ENCODE measurements around the gene ABCB8. TPM values are rescaled to one million over a fixed set of nuclear protein-coding genes. Genes with fewer than 3 reads are reported as not detected.

The ABCB8 gene
- total RNA-seq, 2 donors from 2014 or later, result 35.9 to 37.2 TPM

DNA sequence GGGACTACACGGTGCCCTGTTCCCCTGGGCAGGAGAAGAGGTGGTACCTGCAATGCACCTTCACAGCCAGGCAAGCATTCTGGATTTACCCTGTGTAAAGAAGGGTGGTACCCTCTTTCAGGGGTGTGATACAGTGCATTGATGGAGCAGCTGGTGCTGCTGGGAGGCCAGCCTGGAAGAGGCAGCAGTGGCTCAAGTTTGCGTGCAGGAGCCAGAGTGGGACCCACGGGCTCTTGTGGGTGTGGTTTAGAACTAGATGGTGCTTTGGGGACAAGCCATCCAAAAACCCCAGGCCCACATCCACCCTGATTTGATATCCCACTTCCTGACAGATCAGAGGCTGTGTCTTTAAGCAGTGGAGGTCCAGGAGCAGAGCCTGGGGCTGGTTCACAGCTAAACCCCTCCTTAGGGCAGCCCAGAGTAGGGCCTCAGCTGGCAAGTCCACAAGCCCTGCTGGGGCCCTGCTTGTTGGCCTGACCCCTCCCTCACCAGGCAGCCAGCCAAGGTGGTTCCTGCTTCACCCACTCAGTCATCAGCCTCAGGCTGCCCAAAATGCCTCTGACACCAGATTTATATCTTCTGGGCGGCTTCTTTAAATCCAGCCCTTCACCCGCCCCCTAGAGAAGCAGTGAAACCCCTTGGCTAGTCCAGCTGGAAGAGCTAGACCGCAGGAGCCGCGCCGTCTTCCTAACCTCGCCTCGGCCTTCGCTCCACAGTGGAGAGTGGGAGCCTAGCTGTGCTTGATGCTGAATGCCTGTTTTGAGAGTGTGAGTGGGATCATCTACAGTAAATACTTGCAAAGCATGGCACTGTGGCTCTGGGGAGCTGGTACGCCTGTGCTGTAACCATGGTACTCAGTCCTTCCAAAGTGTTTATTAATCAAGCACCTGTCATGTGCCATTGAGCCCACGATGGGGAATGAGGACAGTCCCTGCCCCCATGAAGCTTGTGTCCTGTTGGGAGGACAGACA lies 18.6 kb downstream of the ABCB8 start:
- H3K9ac ChIP-seq (ENCODE audit: extremely low read depth, low read length, poor library complexity, severe bottlenecking), result no peak overlapping the region

DNA sequence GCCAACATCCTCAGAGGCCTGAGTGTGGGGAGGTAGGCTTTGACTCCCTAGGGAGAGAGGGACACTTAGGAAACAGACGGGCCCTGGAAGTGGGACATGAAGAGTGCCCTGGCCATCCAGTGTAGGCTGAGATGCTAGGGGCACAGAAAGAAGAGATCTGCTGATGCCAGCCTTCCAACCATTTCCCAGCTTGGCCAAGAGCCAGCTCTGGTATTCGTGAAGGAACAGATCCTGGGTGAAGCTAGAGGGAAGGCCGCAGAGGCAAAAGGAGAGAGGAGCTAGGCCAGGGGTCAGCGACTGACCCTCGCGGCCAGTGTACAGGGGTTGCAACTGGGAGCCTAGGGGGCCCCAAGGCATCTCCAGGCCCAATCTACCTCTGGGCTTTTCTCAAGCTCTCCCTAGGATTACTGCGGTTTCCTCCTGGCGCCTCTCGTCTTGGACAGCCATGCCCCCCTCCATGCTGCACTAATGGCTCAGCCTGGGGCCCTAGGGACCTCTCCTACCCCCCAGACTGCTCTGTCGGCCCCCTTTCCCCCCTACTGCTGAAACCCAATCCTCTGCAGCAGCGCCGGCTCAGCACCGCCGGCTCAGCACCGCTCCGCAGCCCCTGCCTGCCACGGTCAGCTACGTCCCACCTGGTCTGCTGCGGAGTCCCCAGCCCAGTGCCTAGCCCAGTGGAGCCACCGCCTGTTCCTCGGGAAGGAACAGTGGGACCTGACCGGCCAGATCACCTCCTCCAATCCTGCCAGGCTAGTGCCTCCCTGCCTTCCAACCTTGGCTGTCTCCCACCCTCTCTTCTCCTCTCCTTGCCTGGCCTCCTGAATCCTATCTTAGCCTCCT lies 19.9 kb downstream of the ABCB8 start, which contains the start of gene ASIC3:
ASIC3 (plus strand) TSS at position 556 of the 840 bp plus-strand sequence. CDS start 355 bp downstream, outside the sequence.
- H3K4me3 Mint-ChIP-seq, result no peak within 1 kb of the TSS
- H3K9me3 Mint-ChIP-seq, result no peaks in the 10 kb centered on the region
- H3K36me3 ChIP-seq (ENCODE audit: control insufficient read depth, insufficient read depth, low read length), result no peaks in the 10 kb centered on the region
- H3K9ac ChIP-seq (ENCODE audit: extremely low read depth, low read length, poor library complexity, severe bottlenecking), result no peak within 1 kb of the TSS
- H3K4me3 ChIP-seq (ENCODE audit: low read length), result no peak within 1 kb of the TSS
- no peak within 1 kb of the TSS for H3K27ac ChIP-seq (ENCODE audit: low read depth, low read length)
- H3K9me3 ChIP-seq (ENCODE audit: control insufficient read depth, low read length), result no peaks in the 10 kb centered on the region
- WGBS, 2 experiments (ENCODE audit: insufficient coverage in 1 of 2, insufficient read length in 1 of 2), result 87 to 91% methylated on average over 13 to 22 of the region's 22 CpGs
- peaks cover 3% of the 10 kb centered on the region for H3K36me3 Mint-ChIP-seq (ENCODE audit: low read depth)
- H3K4me1 ChIP-seq (ENCODE audit: control insufficient read depth, insufficient read depth, low read length), result no peaks in the 10 kb centered on the region
- TF ChIP-seq, protein P1, sequence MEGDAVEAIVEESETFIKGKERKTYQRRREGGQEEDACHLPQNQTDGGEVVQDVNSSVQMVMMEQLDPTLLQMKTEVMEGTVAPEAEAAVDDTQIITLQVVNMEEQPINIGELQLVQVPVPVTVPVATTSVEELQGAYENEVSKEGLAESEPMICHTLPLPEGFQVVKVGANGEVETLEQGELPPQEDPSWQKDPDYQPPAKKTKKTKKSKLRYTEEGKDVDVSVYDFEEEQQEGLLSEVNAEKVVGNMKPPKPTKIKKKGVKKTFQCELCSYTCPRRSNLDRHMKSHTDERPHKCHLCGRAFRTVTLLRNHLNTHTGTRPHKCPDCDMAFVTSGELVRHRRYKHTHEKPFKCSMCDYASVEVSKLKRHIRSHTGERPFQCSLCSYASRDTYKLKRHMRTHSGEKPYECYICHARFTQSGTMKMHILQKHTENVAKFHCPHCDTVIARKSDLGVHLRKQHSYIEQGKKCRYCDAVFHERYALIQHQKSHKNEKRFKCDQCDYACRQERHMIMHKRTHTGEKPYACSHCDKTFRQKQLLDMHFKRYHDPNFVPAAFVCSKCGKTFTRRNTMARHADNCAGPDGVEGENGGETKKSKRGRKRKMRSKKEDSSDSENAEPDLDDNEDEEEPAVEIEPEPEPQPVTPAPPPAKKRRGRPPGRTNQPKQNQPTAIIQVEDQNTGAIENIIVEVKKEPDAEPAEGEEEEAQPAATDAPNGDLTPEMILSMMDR (conservative IDR thresholded peaks at IDR 0.05), result no peak
- no peak within 1 kb of the TSS for H3K27ac Mint-ChIP-seq
- no peaks in the 10 kb centered on the region for H3K4me1 Mint-ChIP-seq
- H3K27me3 ChIP-seq (ENCODE audit: control insufficient read depth, insufficient read depth, low read length, poor library complexity, severe bottlenecking), result peaks cover 20% of the 10 kb centered on the region
- no peak for DNase-seq
- H3K27me3 Mint-ChIP-seq (ENCODE audit: insufficient read depth), result peaks cover 39% of the 10 kb centered on the region

More for the DNA sequence above, 18.6 kb downstream of the ABCB8 start:
- Histone ChIP-seq H3K27me3 (ENCODE audit: control insufficient read depth, insufficient read depth, low read length, poor library complexity, severe bottlenecking) (peaks cover 20% of the 10 kb centered on the region), H3K36me3 (ENCODE audit: control insufficient read depth, insufficient read depth, low read length) (no peaks in the 10 kb centered on the region), H3K9me3 (ENCODE audit: control insufficient read depth, low read length) (no peaks in the 10 kb centered on the region), H3K4me1 (ENCODE audit: control insufficient read depth, insufficient read depth, low read length) (no peaks in the 10 kb centered on the region), H3K27ac (ENCODE audit: low read depth, low read length) (no peak overlapping the region), H3K4me3 (ENCODE audit: low read length) (no peak overlapping the region)
- WGBS, 2 experiments (ENCODE audit: insufficient coverage in 1 of 2, insufficient read length in 1 of 2), result 89 to 94% methylated on average over 6 to 14 of the region's 14 CpGs
- no peak for DNase-seq
- H3K4me3 Mint-ChIP-seq, result no peak overlapping the region
- no peaks in the 10 kb centered on the region for H3K9me3 Mint-ChIP-seq
- no peaks in the 10 kb centered on the region for H3K4me1 Mint-ChIP-seq
- no peak overlapping the region for H3K27ac Mint-ChIP-seq
- TF ChIP-seq, protein P1 (conservative IDR thresholded peaks at IDR 0.05), result no peak
- H3K27me3 Mint-ChIP-seq (ENCODE audit: insufficient read depth), result peaks cover 31% of the 10 kb centered on the region
- H3K36me3 Mint-ChIP-seq (ENCODE audit: low read depth), result peaks cover 6% of the 10 kb centered on the region

DNA sequence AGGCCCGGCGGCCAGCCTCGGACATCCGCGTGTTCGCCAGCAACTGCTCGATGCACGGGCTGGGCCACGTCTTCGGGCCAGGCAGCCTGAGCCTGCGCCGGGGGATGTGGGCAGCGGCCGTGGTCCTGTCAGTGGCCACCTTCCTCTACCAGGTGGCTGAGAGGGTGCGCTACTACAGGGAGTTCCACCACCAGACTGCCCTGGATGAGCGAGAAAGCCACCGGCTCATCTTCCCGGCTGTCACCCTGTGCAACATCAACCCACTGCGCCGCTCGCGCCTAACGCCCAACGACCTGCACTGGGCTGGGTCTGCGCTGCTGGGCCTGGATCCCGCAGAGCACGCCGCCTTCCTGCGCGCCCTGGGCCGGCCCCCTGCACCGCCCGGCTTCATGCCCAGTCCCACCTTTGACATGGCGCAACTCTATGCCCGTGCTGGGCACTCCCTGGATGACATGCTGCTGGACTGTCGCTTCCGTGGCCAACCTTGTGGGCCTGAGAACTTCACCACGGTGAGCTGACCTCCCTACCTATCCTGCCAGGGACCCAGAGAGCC lies 20.7 kb downstream of the ABCB8 start:
- Histone ChIP-seq H3K9me3 (ENCODE audit: control insufficient read depth, low read length) (no peaks in the 10 kb centered on the region), H3K27ac (ENCODE audit: low read depth, low read length) (no peak overlapping the region), H3K4me3 (ENCODE audit: low read length) (no peak overlapping the region), H3K4me1 (ENCODE audit: control insufficient read depth, insufficient read depth, low read length) (no peaks in the 10 kb centered on the region), H3K27me3 (ENCODE audit: control insufficient read depth, insufficient read depth, low read length, poor library complexity, severe bottlenecking) (peaks cover 20% of the 10 kb centered on the region), H3K9ac (ENCODE audit: extremely low read depth, low read length, poor library complexity, severe bottlenecking) (no peak overlapping the region), H3K36me3 (ENCODE audit: control insufficient read depth, insufficient read depth, low read length) (no peaks in the 10 kb centered on the region)
- no peak for DNase-seq
- Mint-ChIP-seq H3K4me1 (no peaks in the 10 kb centered on the region), H3K4me3 (no peak overlapping the region), H3K27me3 (ENCODE audit: insufficient read depth) (peaks cover 39% of the 10 kb centered on the region), H3K9me3 (no peaks in the 10 kb centered on the region), H3K27ac (no peak overlapping the region), H3K36me3 (ENCODE audit: low read depth) (peaks cover 4% of the 10 kb centered on the region)
- TF ChIP-seq, protein P1 (conservative IDR thresholded peaks at IDR 0.05), result no peak
- WGBS, 2 experiments (ENCODE audit: insufficient coverage in 1 of 2, insufficient read length in 1 of 2), result 93 to 94% methylated on average over 31 to 38 of the region's 38 CpGs
